NK-92 (cell line): ENCODE results near the gene RMND1.

ENCODE experiments used
- DNase-seq: peaks from one replicate; lab custom pipeline; 2025; ENCODE audit not compliant: unreplicated experiment; lab: John Stamatoyannopoulos, UW

The RMND1 gene

GRCh38 chr6:151422981-151423380, 28.9 kb downstream of the RMND1 start:
- no peak for DNase-seq

DNA sequence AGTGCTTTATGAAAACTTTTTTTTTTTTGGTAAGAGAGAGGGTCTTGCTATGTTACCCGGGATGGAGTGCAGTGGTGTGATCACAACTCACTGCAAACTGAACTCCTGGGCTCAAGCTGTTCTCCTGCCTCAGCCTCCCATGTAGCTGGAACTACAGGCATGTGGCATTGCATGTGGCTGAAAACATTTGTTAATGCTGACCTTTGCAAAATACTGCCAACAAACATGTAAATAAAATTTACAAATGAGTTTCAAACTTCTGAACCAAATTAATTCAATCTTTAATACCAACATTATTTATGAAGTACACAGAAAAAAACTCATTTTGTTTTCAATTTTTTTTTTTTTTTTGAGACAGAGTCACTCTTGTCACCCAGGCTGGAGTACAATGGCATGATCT, 34.4 kb downstream of the RMND1 start:
- DNase-seq: no peak

GRCh38 chr6:151414641-151415260, 37.2 kb downstream of the RMND1 start:
- DNase-seq: no peak

DNA sequence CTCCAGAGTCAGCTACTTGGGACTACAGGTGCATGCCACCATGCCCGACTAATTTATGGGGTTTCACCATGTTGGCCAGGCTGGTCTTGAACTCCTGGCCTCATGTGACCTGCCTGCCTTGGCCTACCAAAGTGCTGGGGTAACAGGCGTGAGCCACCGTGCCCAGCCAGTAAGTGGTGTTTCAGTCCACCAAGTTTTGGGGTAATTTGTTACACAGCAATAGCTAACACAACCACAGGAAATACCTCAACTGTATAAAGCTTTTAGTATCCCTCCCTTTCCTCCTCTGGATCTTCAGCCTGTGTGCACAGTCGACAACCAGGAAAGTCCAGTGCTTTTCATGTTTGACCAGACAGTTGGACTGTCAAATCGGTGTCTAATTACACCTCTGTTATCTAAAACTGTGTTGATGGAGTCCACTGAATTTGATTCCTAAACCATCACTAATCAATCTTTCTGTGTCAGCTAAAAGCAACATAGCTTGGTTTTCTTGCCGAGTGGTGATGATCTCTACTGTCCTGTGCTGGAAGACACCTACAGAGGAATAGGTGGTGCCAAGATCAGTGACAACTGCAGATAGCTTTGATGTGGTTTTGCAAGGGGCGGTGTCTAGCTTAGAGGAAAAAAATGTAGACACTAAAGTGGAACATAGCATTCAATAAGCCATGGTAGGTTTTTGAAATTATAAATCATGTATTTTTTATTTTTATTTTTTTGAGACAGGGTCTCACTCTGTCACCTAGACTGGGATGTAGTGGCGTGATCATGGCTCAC, 38.4 kb downstream of the RMND1 start:
- DNase-seq: no peak

DNA sequence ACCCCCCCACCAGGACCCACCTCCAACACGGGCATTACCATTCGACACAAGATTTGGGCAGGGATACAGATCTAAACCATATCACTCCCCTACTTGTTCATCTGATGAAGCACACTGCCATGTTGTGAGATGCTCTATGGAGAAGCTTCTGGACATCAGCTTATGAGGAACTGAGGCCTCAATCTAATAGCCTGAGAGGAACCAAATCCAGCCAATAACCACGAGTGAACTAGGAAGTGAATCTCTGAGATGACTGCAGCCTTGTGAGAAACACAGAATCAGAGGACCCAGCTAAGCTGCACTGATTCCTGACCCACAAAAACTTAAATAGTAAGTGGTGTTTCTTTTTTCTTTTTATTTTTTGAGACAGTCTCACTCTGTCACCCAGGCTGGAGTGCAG, 39.0 kb downstream of the RMND1 start:
- no peak for DNase-seq

DNA sequence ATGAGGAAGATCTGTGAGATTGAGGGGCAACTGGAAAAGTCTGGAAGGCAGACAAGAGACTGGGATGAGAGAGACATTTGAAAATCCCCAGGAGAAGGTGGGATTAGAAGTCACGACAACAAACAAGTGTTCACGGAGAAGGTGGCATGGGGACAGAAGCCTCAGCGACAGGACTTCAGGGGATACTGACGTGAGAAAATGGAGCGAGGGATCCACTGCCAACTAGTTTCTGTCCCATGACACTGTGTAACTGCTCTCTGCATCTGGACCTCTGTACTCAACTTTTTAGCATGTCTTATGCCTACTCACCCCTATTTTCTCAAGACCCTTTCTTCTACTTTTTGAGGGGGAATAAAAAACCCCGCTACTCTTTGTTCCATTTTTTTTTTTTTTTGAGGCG, 42.2 kb downstream of the RMND1 start:
- DNase-seq: no peak

- DNase-seq: no peak
Measured at GRCh38 chr6:151409260-151409659, 42.7 kb downstream of the RMND1 start.

DNA sequence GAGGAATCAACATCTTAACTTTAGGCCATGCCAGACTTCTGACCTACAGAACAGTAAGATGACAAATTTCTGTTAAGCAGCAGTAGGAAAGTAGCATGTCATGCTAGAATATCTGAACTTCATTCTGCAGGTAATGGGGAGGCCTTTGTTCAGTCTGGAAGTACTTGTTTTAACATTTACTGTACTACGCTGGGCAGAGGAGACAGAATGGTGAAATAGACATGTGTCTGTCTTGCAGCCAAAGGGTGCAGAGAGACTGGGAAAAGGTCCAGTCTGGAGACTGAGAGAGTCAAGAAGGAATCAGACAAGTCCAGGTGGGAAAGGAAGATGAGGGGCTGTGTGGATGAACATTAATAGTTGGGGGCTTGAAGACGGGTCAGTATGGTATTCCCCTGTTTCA, 43.1 kb downstream of the RMND1 start:
- DNase-seq: no peak

- DNase-seq: no peak
Measured at GRCh38 chr6:151403919-151404308, 48.0 kb downstream of the RMND1 start.

- no peak for DNase-seq
Measured at GRCh38 chr6:151402228-151402627, 49.7 kb downstream of the RMND1 start.

GRCh38 chr6:151400473-151400872, 51.5 kb downstream of the RMND1 start:
- DNase-seq: no peak

- no peak for DNase-seq
Measured at GRCh38 chr6:151399679-151400078, 52.2 kb downstream of the RMND1 start.

DNA sequence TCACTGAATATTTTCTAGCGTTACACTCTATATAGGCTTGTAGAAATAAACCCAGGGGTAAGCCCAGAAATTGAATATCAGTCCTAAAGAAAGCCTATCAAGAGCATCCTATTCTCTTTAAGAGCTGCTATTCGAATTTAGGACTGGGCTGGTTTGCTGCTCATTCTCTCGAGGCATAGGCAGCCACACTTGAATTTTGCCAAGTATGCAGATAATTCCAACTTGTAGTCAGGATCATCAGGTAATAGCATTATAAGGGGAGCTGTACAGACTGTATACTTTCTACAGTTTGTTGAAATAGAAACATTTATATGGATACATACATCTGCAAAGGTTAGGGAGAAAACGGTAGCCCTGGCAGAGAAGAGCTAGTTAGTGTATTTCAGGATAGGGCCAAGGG, 58.5 kb downstream of the RMND1 start:
- no peak for DNase-seq

DNA sequence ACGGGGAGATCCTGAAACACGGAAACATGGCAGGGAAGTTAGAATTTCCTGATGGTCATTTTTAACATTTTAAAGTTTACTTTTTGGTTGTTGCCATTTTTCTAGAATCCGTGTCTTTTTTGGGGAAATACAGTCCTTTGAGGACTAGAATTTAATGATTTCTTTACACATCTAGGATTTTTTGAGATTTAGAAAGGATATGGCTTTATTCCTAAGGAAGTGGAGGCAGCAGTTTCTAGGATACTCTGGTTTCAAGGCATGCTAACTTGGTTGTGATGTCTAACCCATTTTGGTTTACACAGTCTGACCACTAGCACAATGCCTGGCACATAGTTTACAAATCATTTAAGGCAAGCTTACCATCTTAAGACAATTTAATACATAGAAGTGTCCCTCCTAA, 59.5 kb downstream of the RMND1 start:
- no peak for DNase-seq

- no peak for DNase-seq
Measured at GRCh38 chr6:151391471-151392413, 60.2 kb downstream of the RMND1 start, which contains the start of gene ZBTB2. ZBTB2 (minus strand) TSS chr6:151391559; CDS start chr6:151373637, 17,922 bp downstream.

GRCh38 chr6:151390851-151391470, 61.0 kb downstream of the RMND1 start:
- DNase-seq: peak; percentile 21

- peak; percentile 85 for DNase-seq
Measured at GRCh38 chr6:151390276-151390850, 61.6 kb downstream of the RMND1 start.

GRCh38 chr6:151389618-151390275, 62.2 kb downstream of the RMND1 start:
- no peak for DNase-seq

DNA sequence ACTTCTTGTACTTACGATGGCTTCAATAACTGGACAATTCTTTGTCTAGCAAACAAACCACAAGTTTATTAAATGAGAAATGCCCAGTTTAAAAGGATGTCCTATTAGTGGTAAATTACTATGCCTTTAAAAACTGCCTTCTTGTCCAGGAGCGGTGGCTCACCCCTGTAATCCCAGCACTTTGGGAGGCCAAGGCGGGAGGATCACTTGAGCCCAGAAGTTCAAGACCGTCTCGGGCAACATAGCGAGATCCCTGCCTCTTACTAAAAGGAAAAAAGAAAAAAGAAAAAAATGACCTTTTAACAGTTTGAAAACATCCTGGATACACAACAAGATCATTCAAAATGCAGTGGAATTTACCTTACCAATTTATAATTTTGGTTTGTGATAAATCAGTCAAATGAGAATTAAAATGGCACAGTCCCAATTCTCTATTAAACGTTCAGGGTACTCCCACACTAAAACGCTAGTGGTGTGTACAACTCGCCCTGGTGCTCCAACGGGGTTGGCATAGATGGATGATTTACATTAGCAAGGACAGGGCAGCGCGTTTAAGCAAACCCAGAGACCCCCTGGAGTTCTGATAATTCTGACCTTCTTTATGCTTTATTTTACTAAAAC, 62.8 kb downstream of the RMND1 start:
- DNase-seq: no peak

GRCh38 chr6:151388236-151388635, 63.7 kb downstream of the RMND1 start:
- DNase-seq: no peak
